ENCODE data around the gene NARS2.

Gene NARS2

DNA sequence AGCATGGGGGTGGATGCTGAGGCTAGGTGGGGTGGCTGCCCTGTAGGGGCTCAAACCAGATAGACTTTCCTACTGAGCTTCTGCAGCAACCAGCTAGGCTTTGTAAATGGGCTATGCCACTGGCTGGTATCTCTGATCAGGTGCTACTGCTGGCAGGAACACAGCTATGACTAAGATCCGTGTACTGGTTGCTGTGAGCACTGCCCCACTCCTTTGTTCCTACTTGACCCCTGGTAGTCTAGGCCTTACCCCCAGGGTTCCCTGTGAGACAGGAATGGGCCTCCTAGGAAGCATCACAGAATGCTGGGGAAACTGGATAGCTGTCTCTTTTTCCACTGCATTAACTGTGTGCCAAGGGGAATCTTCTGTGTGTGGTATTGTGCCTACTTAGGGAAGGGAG is 98.6 kb downstream of the NARS2 start:
- TF ChIP-seq, protein P1, sequence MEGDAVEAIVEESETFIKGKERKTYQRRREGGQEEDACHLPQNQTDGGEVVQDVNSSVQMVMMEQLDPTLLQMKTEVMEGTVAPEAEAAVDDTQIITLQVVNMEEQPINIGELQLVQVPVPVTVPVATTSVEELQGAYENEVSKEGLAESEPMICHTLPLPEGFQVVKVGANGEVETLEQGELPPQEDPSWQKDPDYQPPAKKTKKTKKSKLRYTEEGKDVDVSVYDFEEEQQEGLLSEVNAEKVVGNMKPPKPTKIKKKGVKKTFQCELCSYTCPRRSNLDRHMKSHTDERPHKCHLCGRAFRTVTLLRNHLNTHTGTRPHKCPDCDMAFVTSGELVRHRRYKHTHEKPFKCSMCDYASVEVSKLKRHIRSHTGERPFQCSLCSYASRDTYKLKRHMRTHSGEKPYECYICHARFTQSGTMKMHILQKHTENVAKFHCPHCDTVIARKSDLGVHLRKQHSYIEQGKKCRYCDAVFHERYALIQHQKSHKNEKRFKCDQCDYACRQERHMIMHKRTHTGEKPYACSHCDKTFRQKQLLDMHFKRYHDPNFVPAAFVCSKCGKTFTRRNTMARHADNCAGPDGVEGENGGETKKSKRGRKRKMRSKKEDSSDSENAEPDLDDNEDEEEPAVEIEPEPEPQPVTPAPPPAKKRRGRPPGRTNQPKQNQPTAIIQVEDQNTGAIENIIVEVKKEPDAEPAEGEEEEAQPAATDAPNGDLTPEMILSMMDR (IDR thresholded peaks at IDR 0.05; ENCODE audit: low read depth, low read length): no peak
- H3K4me3 ChIP-seq (ENCODE audit: low read depth, low read length): no peak overlapping the region

DNA sequence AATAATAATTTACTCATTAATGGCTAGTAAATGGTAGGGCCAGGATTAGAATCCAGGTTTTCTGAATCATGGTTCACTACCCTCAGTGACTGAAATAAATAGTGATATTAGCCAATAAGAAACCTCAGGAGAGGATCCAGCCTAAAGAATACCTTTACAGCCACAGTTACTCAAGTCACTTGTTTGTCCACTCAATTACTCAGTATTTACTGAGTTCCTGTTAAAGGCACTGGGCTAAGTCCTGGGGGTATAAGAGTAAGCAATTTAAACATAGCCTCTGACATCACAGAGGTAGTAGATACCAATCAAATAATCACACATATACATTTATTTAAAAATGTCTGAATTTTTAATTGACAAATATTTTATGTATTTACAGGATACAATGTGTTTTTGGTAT is 100.2 kb downstream of the NARS2 start:
- H3K4me3 ChIP-seq (ENCODE audit: low read depth, low read length): no peak overlapping the region
- TF ChIP-seq, protein P1 (IDR thresholded peaks at IDR 0.05; ENCODE audit: low read depth, low read length): no peak

DNA sequence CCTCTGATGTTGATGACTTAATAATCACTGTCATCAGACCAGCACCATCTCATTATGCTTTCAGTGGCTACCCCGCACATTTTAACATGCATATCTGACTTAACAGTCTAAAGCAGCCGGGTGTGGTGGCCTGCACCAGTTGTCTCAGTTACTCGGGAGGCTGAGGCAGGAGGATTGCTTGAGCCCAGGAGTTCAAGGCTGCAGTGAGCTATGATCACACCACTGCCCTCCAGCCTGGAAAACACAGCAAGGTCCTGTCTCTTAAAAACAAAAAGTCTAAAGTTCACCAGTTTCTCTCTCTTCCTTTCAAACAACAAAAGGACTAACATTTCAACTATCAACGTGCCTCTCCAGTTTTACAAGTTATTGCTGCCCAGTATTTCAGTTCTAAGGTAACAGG is 101.8 kb downstream of the NARS2 start:
- no peak overlapping the region for H3K4me3 ChIP-seq (ENCODE audit: low read depth, low read length)
- TF ChIP-seq, protein P1 (IDR thresholded peaks at IDR 0.05; ENCODE audit: low read depth, low read length): no peak

DNA sequence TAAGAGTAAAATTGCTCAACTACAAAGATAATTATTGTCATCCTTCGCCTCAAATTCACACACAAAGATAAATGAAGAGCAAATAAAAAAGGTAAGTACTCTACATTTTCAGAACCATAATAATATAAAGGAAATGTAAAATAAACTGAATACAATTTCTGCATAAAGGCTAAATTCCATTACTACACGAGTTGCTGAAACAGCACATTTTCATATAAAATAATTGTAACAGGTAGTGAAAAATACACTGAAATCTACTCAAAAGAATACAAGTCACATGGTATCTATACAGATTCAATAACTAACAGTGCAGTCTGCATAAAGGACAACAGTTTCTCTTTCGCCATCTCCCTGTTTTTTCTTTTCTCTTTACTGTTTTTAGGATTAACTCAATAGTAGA is 102.3 kb downstream of the NARS2 start:
- no peak overlapping the region for H3K4me3 ChIP-seq (ENCODE audit: low read depth, low read length)
- TF ChIP-seq, protein P1 (IDR thresholded peaks at IDR 0.05; ENCODE audit: low read depth, low read length): no peak

DNA sequence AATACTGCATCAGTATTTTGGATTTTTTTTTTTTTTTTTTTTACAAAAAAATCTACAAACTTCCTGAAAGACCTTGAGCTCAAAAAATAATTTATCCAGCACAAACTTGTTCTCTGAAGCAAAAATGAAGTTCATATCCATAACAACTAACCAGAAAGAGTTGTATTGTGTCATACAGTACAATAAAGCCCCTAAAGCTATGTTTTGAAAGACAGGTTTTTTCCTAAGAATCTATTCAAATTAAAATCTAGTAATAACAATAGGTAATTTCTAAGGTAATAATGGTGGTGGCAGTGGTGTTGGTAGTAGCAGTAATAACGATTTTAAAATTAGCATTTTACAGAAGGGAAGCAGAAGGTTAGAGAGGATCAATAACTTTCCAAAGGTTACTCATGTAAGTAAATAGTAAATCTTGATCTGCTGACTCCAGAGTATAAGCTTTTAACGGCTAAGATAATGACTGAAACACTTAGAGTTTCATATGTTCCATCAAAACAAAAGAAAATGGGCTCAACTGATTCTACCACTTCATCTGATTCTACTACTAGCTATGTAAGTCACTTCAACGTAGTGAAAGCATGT is 103.7 kb downstream of the NARS2 start:
- no peak overlapping the region for H3K4me3 ChIP-seq (ENCODE audit: low read depth, low read length)
- TF ChIP-seq, protein P1 (IDR thresholded peaks at IDR 0.05; ENCODE audit: low read depth, low read length): no peak

DNA sequence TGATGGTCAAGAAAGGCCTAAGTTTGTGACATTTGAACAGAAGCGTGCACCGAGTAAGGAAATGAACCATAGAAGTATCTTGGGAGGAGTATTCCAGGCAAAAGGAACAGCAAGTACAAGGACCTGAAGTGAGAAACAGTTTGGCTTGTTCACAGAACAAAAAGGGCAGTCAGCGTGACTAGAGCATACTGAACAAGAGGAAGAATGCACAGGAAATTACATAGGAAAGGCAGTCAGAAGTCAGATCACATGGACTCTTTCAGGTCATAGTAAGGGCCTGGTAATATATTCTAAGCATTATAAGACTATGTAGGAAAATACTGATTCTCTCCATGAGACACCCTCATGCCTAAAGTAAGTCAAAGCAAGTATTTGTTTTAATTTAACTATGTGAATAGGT is 104.8 kb downstream of the NARS2 start:
- TF ChIP-seq, protein P1 (IDR thresholded peaks at IDR 0.05; ENCODE audit: low read depth, low read length): no peak
- no peak overlapping the region for H3K4me3 ChIP-seq (ENCODE audit: low read depth, low read length)

DNA sequence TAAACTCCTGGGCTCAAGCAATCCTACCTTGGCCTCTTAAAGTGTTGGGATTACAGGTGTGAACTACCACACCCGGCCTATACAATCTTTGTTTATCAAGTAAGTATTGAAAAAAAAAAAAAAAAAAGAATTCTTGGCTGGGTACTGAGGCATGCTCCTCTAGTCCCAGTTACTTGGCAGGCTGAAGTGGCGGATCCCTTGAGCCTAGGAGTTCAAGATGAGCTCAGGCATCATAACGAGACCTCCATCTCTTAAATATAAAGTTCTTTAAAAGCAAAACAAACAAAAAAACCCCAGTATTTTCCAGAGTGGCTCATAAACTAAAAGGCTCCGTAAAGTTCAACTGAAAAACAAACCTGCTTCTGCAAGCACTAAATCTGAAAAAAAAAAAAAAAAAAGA is 106.7 kb downstream of the NARS2 start:
- H3K4me3 ChIP-seq (ENCODE audit: low read depth, low read length): no peak overlapping the region
- TF ChIP-seq, protein P1 (IDR thresholded peaks at IDR 0.05; ENCODE audit: low read depth, low read length): no peak

Data from WI38 (cell line).